Breast epithelium (tissue), 4 donors: ENCODE data around the gene INPP5F. TPM values are rescaled to one million over a fixed set of nuclear protein-coding genes. Genes with fewer than 3 reads are reported as not detected.
"Not testable (repeated sequence)": the region's sequence is repeated elsewhere in the genome, so short reads cannot be mapped to it uniquely, and the experiment has no call there.

Experiments
- DNase-seq, 2 donors: peaks; one replicate each; pipeline ENCODE4 v3.0.0-alpha.2; 2019; ENCODE audit warnings: low spot score in 2 of 2
- H3K27ac ChIP-seq, 2 donors: fragments of 200-600 bp; sonication (generic) in 1 of 2; one replicate each; pipeline ENCODE4 v1.5.1; 2016 to 2019; ENCODE audit warnings: mild to moderate bottlenecking in 1 of 2
- H3K27me3 ChIP-seq, 2 donors: fragments of 200-600 bp; sonication (generic) in 1 of 2; one replicate each; pipeline versions ENCODE4 v1.5.1 to v1.6.0; 2017 to 2019; ENCODE audit warnings: control low read depth in 1 of 2, mild to moderate bottlenecking in 1 of 2
- H3K36me3 ChIP-seq: fragments of 200-600 bp; one replicate; pipeline ENCODE4 v1.5.1; 2019
- H3K4me1 ChIP-seq, 2 donors: fragments of 200-600 bp; sonication (generic); one replicate each; pipeline ENCODE4 v1.5.1; 2016 to 2019; ENCODE audit warnings: control low read depth in 1 of 2
- H3K4me3 ChIP-seq, 3 donors: fragments of 200-600 bp; sonication (generic); 1 replicate in 2 of 3; 2 replicates in 1 of 3; pipeline ENCODE4 v1.5.1; 2016 to 2019; ENCODE audit warnings: mild to moderate bottlenecking in 3 of 3, moderate library complexity in 2 of 3
- H3K9me3 ChIP-seq, 2 donors: fragments of 200-600 bp; sonication (generic) in 1 of 2; one replicate each; pipeline ENCODE4 v1.5.1; 2016 to 2019; ENCODE audit warnings: control low read depth in 1 of 2
- POLR2A ChIP-seq: fragments of 450-650 bp; IDR thresholded peaks from one replicate; pipeline ENCODE4 v1.6.1; 2016; ENCODE audit warnings: antibody characterized with exemption, mild to moderate bottlenecking, moderate library complexity
- POLR2AphosphoS5 ChIP-seq, 3 donors: sonication (generic); formaldehyde crosslinking; IDR thresholded peaks; one replicate each; pipeline ENCODE4 v1.6.1; 2017; ENCODE audit warnings: antibody characterized with exemption in 3 of 3
- intact Hi-C: fragments of 100-400 bp; cut with DNase I; formaldehyde crosslinking; loops from one replicate; pipeline ENCODE4 v1.15.1; 2023; ENCODE audit warnings: low total_unique reads
- total RNA-seq, 3 donors: library from RNA; depleted of rRNA; stranded (reverse); fragments of >200 nt; gene quantifications; one replicate each; pipeline ENCODE4 v1.1.0, GENCODE V29; 2016
- TF ChIP-seq, protein P1 (sequence below), 3 donors: fragments of 450-650 bp; IDR thresholded peaks; one replicate each; pipeline ENCODE4 v1.5.1; 2016 to 2017; ENCODE audit warnings: antibody characterized with exemption in 3 of 3, mild to moderate bottlenecking in 3 of 3, moderate library complexity in 3 of 3

INPP5F gene
- total RNA-seq, 3 donors from 2014 or later: 13.1 to 15.1 (median 14.6) TPM

DNA sequence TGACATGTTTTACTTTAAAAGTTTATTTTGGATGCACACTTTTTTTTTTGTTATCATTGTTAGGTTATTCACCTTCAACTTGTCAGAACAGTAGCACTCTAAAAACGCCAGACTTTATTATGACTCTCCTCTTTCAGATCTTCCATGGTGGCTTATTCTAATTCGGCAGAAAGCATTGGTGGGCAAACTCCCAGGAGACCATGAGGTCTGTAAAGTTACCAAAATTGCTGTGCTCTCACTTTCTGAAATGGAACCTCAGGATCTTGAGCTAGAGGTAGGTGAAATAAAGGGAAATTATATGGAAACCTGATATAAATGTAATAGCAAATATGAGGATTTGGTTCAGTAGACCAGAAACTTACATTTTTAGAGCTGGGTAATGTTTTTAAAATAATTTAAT lies 55.6 kb downstream of the INPP5F start:
- Histone ChIP-seq H3K4me1 (peaks cover 0 to 4% of the 10 kb centered on the region in 2 donors), H3K9me3 (no peaks in the 10 kb centered on the region), H3K27ac (no peak overlapping the region), H3K4me3 (no peak overlapping the region), H3K27me3 (no peaks in the 10 kb centered on the region), H3K36me3 (no peaks in the 10 kb centered on the region)
- TF ChIP-seq, protein P1, sequence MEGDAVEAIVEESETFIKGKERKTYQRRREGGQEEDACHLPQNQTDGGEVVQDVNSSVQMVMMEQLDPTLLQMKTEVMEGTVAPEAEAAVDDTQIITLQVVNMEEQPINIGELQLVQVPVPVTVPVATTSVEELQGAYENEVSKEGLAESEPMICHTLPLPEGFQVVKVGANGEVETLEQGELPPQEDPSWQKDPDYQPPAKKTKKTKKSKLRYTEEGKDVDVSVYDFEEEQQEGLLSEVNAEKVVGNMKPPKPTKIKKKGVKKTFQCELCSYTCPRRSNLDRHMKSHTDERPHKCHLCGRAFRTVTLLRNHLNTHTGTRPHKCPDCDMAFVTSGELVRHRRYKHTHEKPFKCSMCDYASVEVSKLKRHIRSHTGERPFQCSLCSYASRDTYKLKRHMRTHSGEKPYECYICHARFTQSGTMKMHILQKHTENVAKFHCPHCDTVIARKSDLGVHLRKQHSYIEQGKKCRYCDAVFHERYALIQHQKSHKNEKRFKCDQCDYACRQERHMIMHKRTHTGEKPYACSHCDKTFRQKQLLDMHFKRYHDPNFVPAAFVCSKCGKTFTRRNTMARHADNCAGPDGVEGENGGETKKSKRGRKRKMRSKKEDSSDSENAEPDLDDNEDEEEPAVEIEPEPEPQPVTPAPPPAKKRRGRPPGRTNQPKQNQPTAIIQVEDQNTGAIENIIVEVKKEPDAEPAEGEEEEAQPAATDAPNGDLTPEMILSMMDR (IDR thresholded peaks at IDR 0.05): no peak
- no peak for TF ChIP-seq POLR2AphosphoS5 (IDR thresholded peaks at IDR 0.05)
- TF ChIP-seq POLR2A: no peak
- intact Hi-C loops: no loop called here
- no peak for DNase-seq

- H3K4me3 ChIP-seq: no peak overlapping the region
- intact Hi-C loops: no loop called here
- no peak overlapping the region for H3K27ac ChIP-seq
- H3K27me3 ChIP-seq: no peaks in the 10 kb centered on the region
- DNase-seq: no peak
- TF ChIP-seq POLR2A (no peak), POLR2AphosphoS5 (IDR thresholded peaks at IDR 0.05) (no peak)
- TF ChIP-seq, protein P1 (IDR thresholded peaks at IDR 0.05): no peak
- no peaks in the 10 kb centered on the region for H3K36me3 ChIP-seq
- peaks cover 0 to 4% of the 10 kb centered on the region in 2 donors for H3K4me1 ChIP-seq
- H3K9me3 ChIP-seq: no peaks in the 10 kb centered on the region
These were observed 57.3 kb downstream of the INPP5F start for GRCh38 chr10:119782981-119783664.

DNA sequence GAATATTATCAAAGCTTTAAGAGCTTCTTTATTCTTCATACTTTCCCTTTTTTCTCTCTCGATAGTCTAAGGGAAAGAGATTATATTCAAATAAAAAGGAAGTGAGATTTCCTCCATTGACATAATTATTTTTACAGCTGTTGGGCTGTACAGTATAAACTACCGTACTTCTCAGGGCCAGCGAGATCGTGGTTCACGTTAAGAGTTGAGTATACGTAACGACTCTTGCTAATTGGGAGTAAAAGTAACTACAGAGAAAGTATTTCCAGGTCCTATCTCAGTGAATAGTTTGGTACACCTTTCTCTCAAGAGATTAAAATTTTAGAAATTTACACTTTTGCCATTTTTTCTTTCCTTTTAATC lies 57.8 kb downstream of the INPP5F start:
- H3K4me3 ChIP-seq: no peak overlapping the region
- DNase-seq: no peak
- no peaks in the 10 kb centered on the region for H3K27me3 ChIP-seq
- no peaks in the 10 kb centered on the region for H3K36me3 ChIP-seq
- no peak overlapping the region for H3K27ac ChIP-seq
- TF ChIP-seq, protein P1 (IDR thresholded peaks at IDR 0.05): no peak
- TF ChIP-seq POLR2A (no peak), POLR2AphosphoS5 (IDR thresholded peaks at IDR 0.05) (no peak)
- H3K4me1 ChIP-seq: peaks cover 0 to 4% of the 10 kb centered on the region in 2 donors
- H3K9me3 ChIP-seq: no peaks in the 10 kb centered on the region
- intact Hi-C loops: no loop called here

DNA sequence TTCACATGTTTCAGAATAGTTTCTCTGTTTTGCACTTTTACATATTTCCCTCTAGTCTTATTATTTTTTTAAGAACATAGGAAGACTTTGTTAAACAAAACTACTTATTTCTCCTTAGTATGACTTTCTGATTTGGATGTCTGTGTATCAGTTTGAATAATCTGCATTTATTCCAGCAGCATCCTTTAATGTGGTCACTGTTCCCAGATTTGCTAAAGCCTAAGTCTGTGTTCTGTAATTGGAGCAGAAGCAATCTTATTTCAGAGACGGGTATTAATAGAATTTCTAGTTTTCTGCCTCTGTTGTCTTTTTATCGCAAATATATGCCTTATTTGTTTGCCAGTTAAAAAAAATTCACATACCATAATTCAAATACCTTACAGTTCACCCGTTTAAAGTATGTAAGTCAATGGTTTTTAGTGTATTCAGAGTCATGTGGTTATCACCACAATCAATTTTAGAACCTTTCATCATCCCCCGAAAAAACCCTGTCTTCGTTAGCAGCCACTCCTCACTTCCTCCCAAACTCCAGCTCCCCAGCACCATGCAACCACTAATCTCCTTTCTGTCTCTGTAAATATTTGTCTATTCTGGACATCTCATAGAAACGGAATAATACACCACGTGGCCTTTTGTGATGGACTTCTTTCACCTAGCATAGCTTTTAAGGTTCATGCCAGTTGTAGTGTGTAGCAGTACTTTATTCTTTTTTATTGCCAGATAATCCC lies 58.7 kb downstream of the INPP5F start:
- Histone ChIP-seq H3K27ac (no peak overlapping the region), H3K4me1 (peaks cover 0 to 4% of the 10 kb centered on the region in 2 donors), H3K36me3 (no peaks in the 10 kb centered on the region), H3K27me3 (no peaks in the 10 kb centered on the region), H3K9me3 (no peaks in the 10 kb centered on the region), H3K4me3 (no peak overlapping the region)
- intact Hi-C loops: no loop called here
- DNase-seq: no peak
- TF ChIP-seq, protein P1 (IDR thresholded peaks at IDR 0.05): no peak
- TF ChIP-seq POLR2A (no peak), POLR2AphosphoS5 (IDR thresholded peaks at IDR 0.05) (no peak)

DNA sequence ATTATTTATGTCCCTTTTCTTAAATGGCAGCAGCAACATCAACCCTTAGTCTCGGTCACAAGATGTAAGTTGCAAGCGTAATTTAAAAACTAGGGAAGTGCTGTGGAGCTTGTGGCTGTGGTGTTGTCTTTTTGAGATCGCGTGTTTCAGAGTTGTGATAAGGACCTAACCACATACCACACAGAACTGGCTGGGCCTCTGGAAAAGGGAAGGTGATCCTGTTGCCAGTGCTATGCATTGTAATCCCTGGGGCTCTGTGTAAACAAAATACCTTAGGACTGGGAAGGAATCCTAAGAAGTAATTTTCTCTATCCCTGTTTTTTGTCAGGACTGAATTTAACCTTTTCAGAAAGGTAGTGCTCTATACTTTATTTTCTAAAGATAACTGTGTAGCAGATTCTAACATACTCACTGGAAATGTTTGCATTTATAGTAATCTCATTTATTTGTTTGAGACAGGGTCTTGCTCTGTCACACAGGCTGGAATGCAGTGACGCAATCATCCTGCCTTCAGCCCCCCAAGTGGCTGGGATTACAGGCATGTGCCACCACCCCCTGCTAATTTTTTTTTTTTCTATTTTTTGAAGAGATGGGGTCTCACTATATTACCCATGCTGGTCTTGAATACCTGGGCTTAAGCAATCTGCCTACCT lies 60.4 kb downstream of the INPP5F start:
- no peak for DNase-seq
- intact Hi-C loops: no loop called here

DNA sequence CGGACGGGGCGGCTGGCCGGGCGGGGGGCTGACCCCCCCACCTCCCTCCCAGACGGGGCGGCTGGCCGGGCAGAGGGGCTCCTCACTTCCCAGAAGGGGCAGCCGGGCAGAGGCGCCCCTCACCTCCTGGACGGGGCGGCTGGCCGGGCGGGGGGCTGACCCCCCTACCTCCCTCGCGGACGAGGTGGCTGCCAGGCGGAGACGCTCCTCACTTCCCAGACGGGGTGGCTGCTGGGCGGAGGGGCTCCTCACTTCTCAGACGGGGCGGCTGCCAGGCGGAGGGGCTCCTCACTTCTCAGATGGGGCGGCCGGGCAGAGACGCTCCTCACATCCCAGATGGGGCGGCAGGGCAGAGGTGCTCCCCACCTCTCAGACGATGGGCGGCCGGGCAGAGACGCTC lies 69.3 kb downstream of the INPP5F start:
- DNase-seq, H3K9me3 ChIP-seq, intact Hi-C loops, H3K27ac ChIP-seq, H3K4me1 ChIP-seq, H3K36me3 ChIP-seq, H3K4me3 ChIP-seq, H3K27me3 ChIP-seq: not testable (repeated sequence)

More for the DNA sequence above, 60.4 kb downstream of the INPP5F start:
- H3K4me3 ChIP-seq: no peak overlapping the region
- no peak for TF ChIP-seq POLR2AphosphoS5 (IDR thresholded peaks at IDR 0.05)
- TF ChIP-seq, protein P1 (IDR thresholded peaks at IDR 0.05): no peak
- no peak for TF ChIP-seq POLR2A
- peaks cover 0 to 4% of the 10 kb centered on the region in 2 donors for H3K4me1 ChIP-seq
- no peak overlapping the region for H3K27ac ChIP-seq
- H3K27me3 ChIP-seq: no peaks in the 10 kb centered on the region
- no peaks in the 10 kb centered on the region for H3K9me3 ChIP-seq
- H3K36me3 ChIP-seq: no peaks in the 10 kb centered on the region
